HepG2 (cell line): Measurements from ENCODE around the gene THPO. TPM values are rescaled to one million over a fixed set of nuclear protein-coding genes. Genes with fewer than 3 reads are reported as not detected.

Experiments used
- CREM ChIP-seq, 2 experiments: sonication (generic) in 1 of 2; formaldehyde crosslinking in 1 of 2; IDR thresholded peaks; 2 replicates each; pipeline versions ENCODE4 v1.4.0 to v1.6.1; 2016 to 2020; ENCODE audit warnings: antibody characterized with exemption in 1 of 2, mild to moderate bottlenecking in 1 of 2, missing genetic modification reagents in 1 of 2
- ELF3 ChIP-seq: IDR thresholded peaks from 2 replicates; pipeline ENCODE4 v1.6.1; 2016; ENCODE audit warnings: missing genetic modification reagents, missing compliant biosample characterization
- ERF ChIP-seq: IDR thresholded peaks from 2 replicates; pipeline ENCODE4 v1.6.1; 2018; ENCODE audit warnings: missing biosample characterization, missing genetic modification reagents
- ETV5 ChIP-seq: IDR thresholded peaks from 2 replicates; pipeline ENCODE4 v1.6.1; 2018; ENCODE audit warnings: missing biosample characterization, missing genetic modification reagents, inconsistent platforms, borderline replicate concordance
- FOXA1 ChIP-seq, 2 experiments: fragments of 450-650 bp in 1 of 2; sonication (generic) in 1 of 2; formaldehyde crosslinking in 1 of 2; IDR thresholded peaks; 2 replicates each; pipeline versions ENCODE4 v1.4.0 to v1.6.1; 2016 to 2020; ENCODE audit warnings: missing genetic modification reagents in 1 of 2
- FOXC1 ChIP-seq: sonication (generic); formaldehyde crosslinking; IDR thresholded peaks from 2 replicates; pipeline ENCODE4 v1.8.0; 2022; ENCODE audit warnings: mild to moderate bottlenecking, missing genetic modification reagents, borderline replicate concordance
- JUND ChIP-seq: sonication (generic); formaldehyde crosslinking; IDR thresholded peaks from 2 replicates; pipeline ENCODE4 v1.8.0; 2022; ENCODE audit warnings: mild to moderate bottlenecking, missing genetic modification reagents
- KAT2B ChIP-seq: fragments of 150-350 bp; IDR thresholded peaks from 2 replicates; pipeline ENCODE4 v1.6.1; 2014; ENCODE audit warnings: low read depth, low read length, borderline replicate concordance
- KLF6 ChIP-seq: IDR thresholded peaks from 2 replicates; pipeline ENCODE4 v1.8.0; 2016; ENCODE audit warnings: missing biosample characterization, missing genetic modification reagents
- MAX ChIP-seq: IDR thresholded peaks from 2 replicates; pipeline ENCODE4 v1.6.1; 2012; ENCODE audit warnings: inconsistent platforms
- MTF1 ChIP-seq: sonication (generic); formaldehyde crosslinking; IDR thresholded peaks from 2 replicates; pipeline ENCODE4 v1.5.0; 2020; ENCODE audit warnings: missing genetic modification reagents
- NONO ChIP-seq, 2 experiments: fragments of 450-650 bp in 1 of 2; sonication (generic) in 1 of 2; formaldehyde crosslinking in 1 of 2; IDR thresholded peaks in 1 of 2; conservative IDR thresholded peaks in 1 of 2; 2 replicates each; pipeline versions ENCODE4 v1.6.1 to v1.8.0; 2017 to 2022; ENCODE audit warnings: mild to moderate bottlenecking in 1 of 2, missing genetic modification reagents in 1 of 2, moderate library complexity in 1 of 2
- RXRB ChIP-seq: IDR thresholded peaks from 2 replicates; pipeline ENCODE4 v1.6.1; 2016; ENCODE audit warnings: borderline replicate concordance, missing genetic modification reagents, missing compliant biosample characterization
- SKI ChIP-seq: fragments of 450-650 bp; IDR thresholded peaks from one replicate; pipeline ENCODE4 v1.6.1; 2018; ENCODE audit warnings: mild to moderate bottlenecking; ENCODE audit not compliant: partially characterized antibody
- SPEN ChIP-seq: sonication (generic); formaldehyde crosslinking; IDR thresholded peaks from 2 replicates; pipeline ENCODE4 v1.5.1; 2020; ENCODE audit warnings: low read depth, mild to moderate bottlenecking, missing genetic modification reagents
- TEAD2 ChIP-seq: sonication (generic); formaldehyde crosslinking; IDR thresholded peaks from 2 replicates; pipeline ENCODE4 v1.9.0; 2021; ENCODE audit warnings: missing genetic modification reagents
- ZNF281 ChIP-seq: sonication (generic); formaldehyde crosslinking; IDR thresholded peaks from 2 replicates; pipeline ENCODE4 v1.4.0; 2020; ENCODE audit warnings: missing genetic modification reagents, borderline replicate concordance
- ZNF3 ChIP-seq: IDR thresholded peaks from 2 replicates; pipeline ENCODE4 v1.7.0; 2017; ENCODE audit warnings: inconsistent platforms
- ZNF30 ChIP-seq: sonication (generic); formaldehyde crosslinking; IDR thresholded peaks from 2 replicates; pipeline ENCODE4 v1.5.0; 2020; ENCODE audit warnings: mild to moderate bottlenecking, missing genetic modification reagents
- ZNF75D ChIP-seq: sonication (generic); formaldehyde crosslinking; IDR thresholded peaks from 2 replicates; pipeline ENCODE4 v1.8.1; 2023; ENCODE audit warnings: missing genetic modification reagents, mild to moderate bottlenecking, borderline replicate concordance
- ZSCAN30 ChIP-seq: sonication (generic); formaldehyde crosslinking; IDR thresholded peaks from 2 replicates; pipeline ENCODE4 v1.5.0; 2020; ENCODE audit warnings: mild to moderate bottlenecking, missing genetic modification reagents
- polyA plus RNA-seq, 8 experiments: library from polyadenylated mRNA; depleted of rRNA in 3 of 8; stranded (reverse) in 7 of 8; unstranded in 1 of 8; fragments of >200 nt; fragmentation: Illumina TruSeq in 4 of 8; extraction: Trizol in 4 of 8; gene quantifications; 2 replicates each; pipeline versions ENCODE4 v1.2.1 to v1.2.3, GENCODE V29; 2011 to 2016; ENCODE audit warnings: low read depth in 4 of 8, missing spikeins in 1 of 8, mixed read lengths in 1 of 8; ENCODE audit not compliant: insufficient read depth in 1 of 8
- total RNA-seq, 5 experiments: library from RNA; depleted of rRNA; stranded (reverse); fragments of >200 nt; fragmentation: Illumina TruSeq; extraction: Trizol; gene quantifications; 2 replicates each; pipeline ENCODE4 v1.2.3, GENCODE V29; 2016; ENCODE audit warnings: low read depth in 1 of 5
- TF ChIP-seq, protein P1 (sequence below): sonication (generic); formaldehyde crosslinking; IDR thresholded peaks from 2 replicates; pipeline ENCODE4 v1.4.0; 2020; ENCODE audit warnings: missing genetic modification reagents
- TF ChIP-seq, protein P2 (sequence below): sonication (generic); formaldehyde crosslinking; IDR thresholded peaks from 2 replicates; pipeline ENCODE4 v1.4.0; 2020; ENCODE audit warnings: missing genetic modification reagents
- TF ChIP-seq, protein P3 (sequence below): sonication (generic); formaldehyde crosslinking; IDR thresholded peaks from 2 replicates; pipeline ENCODE4 v1.5.0; 2020; ENCODE audit warnings: missing genetic modification reagents, mild to moderate bottlenecking, borderline replicate concordance

The THPO gene
- total and polyA plus RNA-seq, 2 of the 13 experiments (the other 11 are each of a cell fraction or from before 2014, with no cell fraction given): 2.8 to 4.8 TPM

DNA sequence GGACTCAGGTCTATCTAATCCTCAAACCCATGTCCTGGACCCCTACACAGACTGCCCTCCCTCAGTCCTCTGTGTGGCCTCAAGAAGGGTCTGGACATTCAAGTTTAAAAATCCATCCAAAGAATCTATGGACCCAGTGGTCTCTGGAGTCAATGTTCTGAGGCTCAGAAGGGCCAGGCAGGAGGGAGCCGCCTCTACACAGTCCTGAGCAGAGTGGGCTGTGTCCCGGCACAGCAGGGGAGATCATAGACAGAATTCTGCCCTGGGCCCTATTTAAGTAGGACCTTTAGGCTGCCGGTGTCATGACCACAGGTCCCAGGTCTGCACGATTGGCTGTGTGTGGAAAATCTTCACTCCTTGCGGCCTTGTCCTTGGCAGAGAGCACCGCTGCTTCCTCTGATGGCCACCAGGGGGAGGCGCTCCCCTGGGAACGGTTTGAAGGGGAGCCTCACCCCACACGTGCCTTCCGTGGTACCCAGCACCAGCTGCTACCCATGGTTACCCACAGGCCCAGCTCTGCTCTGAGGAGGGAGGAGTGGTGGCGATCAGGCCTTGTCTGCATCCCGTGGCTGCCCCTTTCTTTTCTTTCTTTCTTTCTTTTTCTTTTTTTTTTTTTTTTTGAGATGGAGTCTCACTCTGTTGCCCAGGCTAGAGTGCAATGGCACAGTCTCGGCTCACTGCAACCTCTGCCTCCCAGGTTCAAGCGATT, 39.8 kb upstream of the THPO start (continued):
- TF ChIP-seq, protein P1, sequence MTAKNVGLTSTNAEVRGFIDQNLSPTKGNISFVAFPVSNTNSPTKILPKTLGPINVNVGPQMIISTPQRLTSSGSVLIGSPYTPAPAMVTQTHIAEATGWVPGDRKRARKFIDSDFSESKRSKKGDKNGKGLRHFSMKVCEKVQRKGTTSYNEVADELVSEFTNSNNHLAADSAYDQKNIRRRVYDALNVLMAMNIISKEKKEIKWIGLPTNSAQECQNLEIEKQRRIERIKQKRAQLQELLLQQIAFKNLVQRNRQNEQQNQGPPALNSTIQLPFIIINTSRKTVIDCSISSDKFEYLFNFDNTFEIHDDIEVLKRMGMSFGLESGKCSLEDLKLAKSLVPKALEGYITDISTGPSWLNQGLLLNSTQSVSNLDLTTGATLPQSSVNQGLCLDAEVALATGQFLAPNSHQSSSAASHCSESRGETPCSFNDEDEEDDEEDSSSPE (CRISPR knock-in tag): no peak
- TF ChIP-seq NONO (IDR thresholded peaks at IDR 0.05) (no peak), NONO (CRISPR knock-in tag; conservative IDR thresholded peaks at IDR 0.05) (no peak), ZSCAN30 (CRISPR knock-in tag) (no peak), MTF1 (CRISPR knock-in tag) (no peak), CREM (IDR thresholded peaks at IDR 0.05) (no peak), CREM (CRISPR knock-in tag; IDR thresholded peaks at IDR 0.05) (no peak), KLF6 (no peak), FOXA1 (IDR thresholded peaks at IDR 0.05) (no peak), FOXA1 (CRISPR knock-in tag; IDR thresholded peaks at IDR 0.05) (no peak), ZNF75D (CRISPR knock-in tag) (no peak), SKI (no peak), MAX (peak; percentile 69; the same call in 1 of the 2 replicates), ZNF281 (CRISPR knock-in tag) (no peak; the same call in 1 of the 2 replicates), ETV5 (CRISPR knock-in tag) (no peak), TEAD2 (CRISPR knock-in tag) (no peak), SPEN (CRISPR knock-in tag) (no peak), RXRB (0 out of 2 replicates have a peak, but pooled peaks have one; percentile 42), JUND (CRISPR knock-in tag) (no peak), FOXC1 (CRISPR knock-in tag) (0 out of 2 replicates have a peak, but pooled peaks have one; percentile 49), ZNF30 (no peak), ERF (CRISPR knock-in tag) (no peak), KAT2B (no peak), ZNF3 (CRISPR knock-in tag) (no peak), ELF3 (CRISPR knock-in tag) (no peak)
- TF ChIP-seq, protein P2, sequence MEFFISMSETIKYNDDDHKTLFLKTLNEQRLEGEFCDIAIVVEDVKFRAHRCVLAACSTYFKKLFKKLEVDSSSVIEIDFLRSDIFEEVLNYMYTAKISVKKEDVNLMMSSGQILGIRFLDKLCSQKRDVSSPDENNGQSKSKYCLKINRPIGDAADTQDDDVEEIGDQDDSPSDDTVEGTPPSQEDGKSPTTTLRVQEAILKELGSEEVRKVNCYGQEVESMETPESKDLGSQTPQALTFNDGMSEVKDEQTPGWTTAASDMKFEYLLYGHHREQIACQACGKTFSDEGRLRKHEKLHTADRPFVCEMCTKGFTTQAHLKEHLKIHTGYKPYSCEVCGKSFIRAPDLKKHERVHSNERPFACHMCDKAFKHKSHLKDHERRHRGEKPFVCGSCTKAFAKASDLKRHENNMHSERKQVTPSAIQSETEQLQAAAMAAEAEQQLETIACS (CRISPR knock-in tag): no peak
- TF ChIP-seq, protein P3, sequence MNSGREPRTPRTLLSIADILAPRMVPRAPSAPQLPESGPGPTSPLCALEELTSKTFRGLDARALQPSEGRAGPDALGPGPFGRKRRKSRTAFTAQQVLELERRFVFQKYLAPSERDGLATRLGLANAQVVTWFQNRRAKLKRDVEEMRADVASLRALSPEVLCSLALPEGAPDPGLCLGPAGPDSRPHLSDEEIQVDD (CRISPR knock-in tag): no peak
